Cardiac fibroblast (primary cell): ENCODE data around the gene PPARA.

ENCODE experiments used
- DNase-seq, 2 donors: peaks; one replicate each; pipeline versions ENCODE4 v3.0.0 to v3.0.0-alpha.2; 2010; ENCODE audit warnings: low read depth in 2 of 2
- H3K4me3 ChIP-seq, 2 donors: replicated peaks in 1 of 2; 1 replicate in 1 of 2; 2 replicates in 1 of 2; pipeline ENCODE4 v1.5.1; 2011; ENCODE audit warnings: low read depth in 2 of 2, low read length in 2 of 2, mild to moderate bottlenecking in 2 of 2, moderate library complexity in 1 of 2
- TF ChIP-seq, protein P1 (sequence below): IDR thresholded peaks from one replicate; pipeline ENCODE4 v1.5.1; 2011; ENCODE audit warnings: low read depth, mild to moderate bottlenecking, low read length, inconsistent platforms

Gene PPARA

DNA sequence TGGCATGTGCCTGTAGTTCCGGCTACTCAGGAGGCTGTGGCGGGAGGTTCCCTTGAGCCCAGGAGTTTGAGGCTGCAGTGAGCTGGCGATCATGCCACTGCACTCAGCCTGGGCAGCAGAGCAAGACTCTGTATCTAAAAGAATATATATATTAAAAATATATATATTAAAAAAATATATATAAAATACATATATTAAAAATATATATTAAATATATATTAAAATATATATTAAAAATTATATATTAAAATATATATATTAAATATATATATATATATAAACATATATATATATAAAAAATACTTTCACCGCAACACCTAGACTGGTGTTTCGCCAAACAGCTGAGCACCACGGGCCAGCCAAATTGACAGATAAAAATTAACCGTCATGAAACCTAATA lies 126.2 kb downstream of the PPARA start:
- TF ChIP-seq, protein P1, sequence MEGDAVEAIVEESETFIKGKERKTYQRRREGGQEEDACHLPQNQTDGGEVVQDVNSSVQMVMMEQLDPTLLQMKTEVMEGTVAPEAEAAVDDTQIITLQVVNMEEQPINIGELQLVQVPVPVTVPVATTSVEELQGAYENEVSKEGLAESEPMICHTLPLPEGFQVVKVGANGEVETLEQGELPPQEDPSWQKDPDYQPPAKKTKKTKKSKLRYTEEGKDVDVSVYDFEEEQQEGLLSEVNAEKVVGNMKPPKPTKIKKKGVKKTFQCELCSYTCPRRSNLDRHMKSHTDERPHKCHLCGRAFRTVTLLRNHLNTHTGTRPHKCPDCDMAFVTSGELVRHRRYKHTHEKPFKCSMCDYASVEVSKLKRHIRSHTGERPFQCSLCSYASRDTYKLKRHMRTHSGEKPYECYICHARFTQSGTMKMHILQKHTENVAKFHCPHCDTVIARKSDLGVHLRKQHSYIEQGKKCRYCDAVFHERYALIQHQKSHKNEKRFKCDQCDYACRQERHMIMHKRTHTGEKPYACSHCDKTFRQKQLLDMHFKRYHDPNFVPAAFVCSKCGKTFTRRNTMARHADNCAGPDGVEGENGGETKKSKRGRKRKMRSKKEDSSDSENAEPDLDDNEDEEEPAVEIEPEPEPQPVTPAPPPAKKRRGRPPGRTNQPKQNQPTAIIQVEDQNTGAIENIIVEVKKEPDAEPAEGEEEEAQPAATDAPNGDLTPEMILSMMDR: no peak
- no peak for DNase-seq
- no peak overlapping the region for H3K4me3 ChIP-seq

GRCh38 chr22:46278656-46279645 lies 128.6 kb downstream of the PPARA start:
- DNase-seq: no peak
- TF ChIP-seq, protein P1: no peak
- no peak overlapping the region for H3K4me3 ChIP-seq

- TF ChIP-seq, protein P1: no peak
- H3K4me3 ChIP-seq: no peak overlapping the region
- DNase-seq: no peak
These were observed 129.9 kb downstream of the PPARA start for GRCh38 chr22:46280063-46280817.

- H3K4me3 ChIP-seq: no peak overlapping the region
- DNase-seq: no peak
- TF ChIP-seq, protein P1: no peak
These were observed 130.8 kb downstream of the PPARA start for GRCh38 chr22:46280999-46281623.

DNA sequence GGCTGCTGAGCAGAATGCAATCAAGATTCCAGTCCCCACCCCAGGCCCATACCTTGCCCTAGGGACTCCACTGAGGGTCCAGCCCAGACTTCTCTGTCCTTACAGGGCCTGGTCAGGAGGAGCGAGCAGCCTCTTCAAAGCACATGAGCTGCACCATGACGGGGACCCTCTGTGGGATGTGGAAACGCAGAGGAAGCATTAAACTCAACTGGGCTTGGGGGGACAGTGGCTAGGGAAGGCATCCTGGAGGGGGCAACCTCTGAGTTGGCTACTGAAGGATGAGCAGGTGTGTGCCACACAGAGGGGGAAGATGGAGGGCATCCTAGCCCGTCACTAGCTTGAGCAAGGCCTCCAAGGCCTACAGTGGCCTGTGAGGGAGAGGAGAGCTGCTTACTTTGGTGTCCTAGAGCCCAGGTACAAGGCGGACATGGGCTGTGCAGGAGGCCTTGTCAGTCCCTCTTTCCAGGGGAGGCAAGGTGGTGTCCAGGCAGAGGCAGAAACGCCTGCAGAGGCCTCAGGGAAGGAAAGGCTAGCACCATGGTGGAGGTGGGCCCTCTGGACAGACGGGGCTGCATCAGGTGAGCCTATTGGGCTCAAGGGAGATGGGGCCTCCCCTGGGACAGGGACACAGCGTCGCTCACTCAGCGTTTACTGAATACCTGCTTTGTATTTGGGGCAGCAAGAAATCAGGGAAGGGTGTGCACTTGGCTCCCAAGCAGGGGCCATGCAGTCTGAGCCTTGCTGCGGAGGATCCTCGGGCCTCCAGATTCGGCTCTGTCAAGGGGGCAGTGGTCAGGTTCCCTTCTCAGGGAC lies 131.7 kb downstream of the PPARA start:
- no peak overlapping the region for H3K4me3 ChIP-seq
- no peak for DNase-seq
- TF ChIP-seq, protein P1: no peak

DNA sequence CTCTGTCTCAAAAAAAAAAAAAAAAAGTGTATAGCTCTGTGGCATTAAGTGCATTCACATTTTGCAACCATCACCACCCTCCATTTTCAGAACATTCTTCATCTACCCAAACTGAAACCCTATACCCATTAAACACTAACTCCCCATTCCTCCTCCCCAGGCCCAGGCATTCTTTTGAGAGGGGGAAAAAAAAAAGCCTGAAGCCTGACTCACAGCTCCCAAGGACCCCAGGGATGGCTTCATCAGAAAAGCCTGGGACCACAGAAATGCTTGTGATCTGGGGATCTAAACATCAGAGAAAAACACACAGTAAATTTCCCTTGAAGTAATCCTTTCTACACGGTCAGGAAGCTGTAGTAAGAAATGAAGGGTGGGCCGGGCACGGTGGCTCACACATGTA lies 135.7 kb downstream of the PPARA start:
- DNase-seq: no peak
- TF ChIP-seq, protein P1: no peak
- no peak overlapping the region for H3K4me3 ChIP-seq
